GM12878 (cell line): Measurements from ENCODE around the gene NUDT14. TPM values are rescaled to one million over a fixed set of nuclear protein-coding genes. Genes with fewer than 3 reads are reported as not detected.
A peak's percentile ranks its signal among the peaks of the same experiment; 100 is the strongest.

Experiments
- ATAC-seq: fragments of 200-7000 bp; cut with Tn5 transposase; 3 replicates; pipeline ENCODE4 v1.9.1; 2020; ENCODE audit warnings: mild to moderate bottlenecking, moderate library complexity
- BruUV-seq: library from RNA; stranded (reverse); fragments of 400-500 nt; replicated peaks from 2 replicates; lab custom pipeline; 2021; lab: Mats Ljungman, UMichigan
- CTCF ChIA-PET: fragments of 300-600 bp; sonication (Branson Sonifier 250); formaldehyde crosslinking; extraction: SDS; loops from one replicate; lab custom pipeline; 2021; ENCODE audit warnings: inconsistent platforms; lab: Yijun Ruan, JAX
- POLR2A ChIA-PET: fragments of 350-600 bp; formaldehyde crosslinking; extraction: SDS; loops from one replicate; lab custom pipeline; 2021; ENCODE audit warnings: inconsistent platforms; lab: Charles Lee
- RAD21 ChIA-PET: fragments of 300-600 bp; sonication (Branson Sonifier 250); formaldehyde crosslinking; loops from one replicate; lab custom pipeline; 2023; ENCODE audit warnings: antibody characterized with exemption; ENCODE audit not compliant: unreplicated experiment; lab: Charles Lee
- SMC1A ChIA-PET: fragments of 300-600 bp; sonication (Branson Sonifier 250); formaldehyde crosslinking; loops from one replicate; lab custom pipeline; 2023; ENCODE audit not compliant: unreplicated experiment, uncharacterized antibody; lab: Charles Lee
- DNase-seq: peaks from one replicate; pipeline ENCODE4 v3.0.0-alpha.2; 2011; ENCODE audit warnings: low read depth, low spot score
- FAIRE-seq: peaks from 3 replicates; lab custom pipeline; 2011; peaks lifted over from hg19 to GRCh38; lab: Jason Lieb, UNC
- H2AFZ ChIP-seq: 2 replicates; pipeline ENCODE4 v1.6.0; 2011; ENCODE audit warnings: low read depth, low read length, control low read depth; ENCODE audit not compliant: control insufficient read depth
- H3K27ac ChIP-seq: 2 replicates; pipeline ENCODE4 v1.5.1; 2011; ENCODE audit warnings: control low read depth; ENCODE audit not compliant: control insufficient read depth, insufficient read depth
- H3K27me3 ChIP-seq, 2 experiments: replicated peaks in 1 of 2; 2 replicates each; pipeline versions ENCODE4 v1.6.0 to v1.6.1; 2011; ENCODE audit warnings: low read length in 1 of 2; ENCODE audit not compliant: control insufficient read depth in 2 of 2, insufficient read depth in 2 of 2
- H3K36me3 ChIP-seq, 2 experiments: 2 replicates each; pipeline ENCODE4 v1.5.1; 2011; ENCODE audit warnings: low read length in 1 of 2; ENCODE audit not compliant: control insufficient read depth in 2 of 2, insufficient read depth in 2 of 2
- H3K4me1 ChIP-seq: 2 replicates; pipeline ENCODE4 v1.6.1; 2011; ENCODE audit warnings: mild to moderate bottlenecking, low read length, moderate library complexity, mixed read lengths; ENCODE audit not compliant: control insufficient read depth, insufficient read depth
- H3K4me2 ChIP-seq: 2 replicates; pipeline ENCODE4 v1.6.0; 2011; ENCODE audit warnings: control low read depth; ENCODE audit not compliant: control insufficient read depth, insufficient read depth
- H3K4me3 ChIP-seq: fragments of 200-600 bp; sonication (generic); 2 replicates; pipeline ENCODE4 v1.5.1; 2016
- H3K79me2 ChIP-seq: 2 replicates; pipeline ENCODE4 v1.6.0; 2011; ENCODE audit warnings: low read length; ENCODE audit not compliant: control insufficient read depth, insufficient read depth
- H3K9ac ChIP-seq: 2 replicates; pipeline ENCODE4 v1.8.0; 2011; ENCODE audit warnings: low read length, control low read depth, mixed read lengths; ENCODE audit not compliant: control insufficient read depth, insufficient read depth
- H3K9me3 ChIP-seq: replicated peaks from 3 replicates; pipeline ENCODE4 v1.5.1; 2011; ENCODE audit warnings: mild to moderate bottlenecking, low read length; ENCODE audit not compliant: control insufficient read depth, insufficient read depth
- H4K20me1 ChIP-seq: 2 replicates; pipeline ENCODE4 v1.6.0; 2011; ENCODE audit not compliant: control insufficient read depth, insufficient read depth
- BHLHE40 ChIP-seq, 2 experiments: fragments of 450-650 bp in 1 of 2; IDR thresholded peaks; 2 replicates each; pipeline ENCODE4 v1.6.1; 2011 to 2017; ENCODE audit warnings: low read depth in 2 of 2, borderline replicate concordance in 1 of 2, improper control_type of control experiment in 1 of 2, low read length in 1 of 2, mild to moderate bottlenecking in 1 of 2
- CEBPB ChIP-seq, 2 experiments: fragments of 150-350 bp in 1 of 2; IDR thresholded peaks; 2 replicates each; pipeline ENCODE4 v1.6.1; 2012 to 2014; ENCODE audit warnings: low read depth in 2 of 2, low read length in 2 of 2, borderline replicate concordance in 1 of 2, inconsistent platforms in 1 of 2
- CREM ChIP-seq: IDR thresholded peaks from 2 replicates; pipeline ENCODE4 v1.6.1; 2014; ENCODE audit warnings: antibody characterized with exemption, low read depth
- GATAD2B ChIP-seq: fragments of 450-650 bp; conservative IDR thresholded peaks from 2 replicates; pipeline ENCODE4 v1.6.1; 2017; ENCODE audit warnings: low read depth, mild to moderate bottlenecking, moderate library complexity
- KLF5 ChIP-seq: fragments of 450-650 bp; IDR thresholded peaks from 2 replicates; pipeline ENCODE4 v1.6.1; 2014; ENCODE audit warnings: mild to moderate bottlenecking; ENCODE audit not compliant: partially characterized antibody
- MTA3 ChIP-seq: IDR thresholded peaks from 2 replicates; pipeline ENCODE4 v1.6.1; 2012; ENCODE audit warnings: low read length, inconsistent platforms, borderline replicate concordance
- MYB ChIP-seq: fragments of 150-350 bp; IDR thresholded peaks from 2 replicates; pipeline ENCODE4 v1.6.1; 2014; ENCODE audit warnings: mild to moderate bottlenecking, low read depth, low read length, borderline replicate concordance
- NR2C2 ChIP-seq: IDR thresholded peaks from 2 replicates; pipeline ENCODE4 v1.6.1; 2011; ENCODE audit warnings: borderline replicate concordance, low read depth; ENCODE audit not compliant: control insufficient read depth, insufficient read length
- POU2F2 ChIP-seq: IDR thresholded peaks from 3 replicates; pipeline ENCODE4 v1.6.1; 2011; ENCODE audit warnings: low read depth, mild to moderate bottlenecking, low read length, borderline replicate concordance
- RCOR1 ChIP-seq: conservative IDR thresholded peaks from 2 replicates; pipeline ENCODE4 v1.6.1; 2012; ENCODE audit warnings: low read depth, low read length, improper control_type of control experiment
- SPI1 ChIP-seq: IDR thresholded peaks from 2 replicates; pipeline ENCODE4 v1.6.1; 2011; ENCODE audit warnings: low read depth, mild to moderate bottlenecking, low read length, moderate library complexity, borderline replicate concordance; ENCODE audit not compliant: insufficient read depth
- SREBF1 ChIP-seq: IDR thresholded peaks from 2 replicates; pipeline ENCODE4 v1.6.1; 2012; ENCODE audit warnings: mild to moderate bottlenecking, low read length
- STAT1 ChIP-seq: fragments of 450-650 bp; conservative IDR thresholded peaks from 2 replicates; pipeline ENCODE4 v1.6.1; 2014; ENCODE audit warnings: antibody characterized with exemption, mild to moderate bottlenecking
- TCF3 ChIP-seq: IDR thresholded peaks from 2 replicates; pipeline ENCODE4 v1.6.1; 2012; ENCODE audit warnings: low read depth, mild to moderate bottlenecking, low read length, borderline replicate concordance; ENCODE audit not compliant: insufficient read depth
- ZNF207 ChIP-seq: fragments of 450-650 bp; IDR thresholded peaks from 2 replicates; pipeline ENCODE4 v1.6.1; 2014; ENCODE audit warnings: antibody characterized with exemption, mild to moderate bottlenecking, borderline replicate concordance
- ZSCAN29 ChIP-seq: fragments of 450-650 bp; IDR thresholded peaks from 2 replicates; pipeline ENCODE4 v1.6.1; 2017; ENCODE audit warnings: mild to moderate bottlenecking, moderate library complexity
- WGBS: methylation state at CpG from one replicate; pipeline ENCODE4 v1.1.6; 2016; ENCODE audit warnings: low lambda C conversion rate; ENCODE audit not compliant: insufficient replicate concordance, insufficient coverage; ENCODE audit errors: missing lambda C conversion rate; 5-methylcytosine and 5-hydroxymethylcytosine counted together
- in situ Hi-C: fragments of 300-500 bp; cut with MboI; formaldehyde crosslinking; loops from 9 replicates; pipeline ENCODE4 v1.14.3; 2018; ENCODE audit warnings: mixed read lengths
- intact Hi-C: fragments of 100-400 bp; cut with micrococcal nuclease; formaldehyde crosslinking; loops from one replicate; pipeline ENCODE4 v1.14.2; 2022; ENCODE audit not compliant: unreplicated experiment
- polyA plus RNA-seq, 11 experiments: library from polyadenylated mRNA; depleted of rRNA in 4 of 11; unstranded in 6 of 11; stranded (reverse) in 5 of 11; fragments of >200 nt; fragmentation: Nextera tagmentation in 4 of 11; fragmentation: Illumina TruSeq in 1 of 11; extraction: Ambion mirVana in 4 of 11; extraction: Trizol in 1 of 11; gene quantifications; 1 replicate in 1 of 11; 2 replicates in 10 of 11; pipeline versions ENCODE4 v1.2.1 to v1.2.3, GENCODE V29; 2011 to 2016; ENCODE audit warnings: inconsistent platforms in 2 of 11, missing spikeins in 2 of 11, low read depth in 1 of 11
- total RNA-seq, 4 experiments: library from RNA; depleted of rRNA in 3 of 4; stranded (reverse); fragments of >200 nt in 3 of 4; fragmentation: Illumina TruSeq in 1 of 4; extraction: Trizol in 1 of 4; gene quantifications; 2 replicates each; pipeline versions ENCODE4 v1.2.1 to v1.2.3, GENCODE V29; 2013 to 2021
- TF ChIP-seq, protein P1 (sequence below): IDR thresholded peaks from 2 replicates; pipeline ENCODE4 v1.6.1; 2011; ENCODE audit warnings: low read depth, low read length, improper control_type of control experiment, borderline replicate concordance
- TF ChIP-seq, protein P2 (sequence below): fragments of 450-650 bp; IDR thresholded peaks from 2 replicates; pipeline ENCODE4 v1.6.1; 2016; ENCODE audit warnings: mild to moderate bottlenecking, moderate library complexity, borderline replicate concordance
- TF ChIP-seq, protein P3 (sequence below): fragments of 450-650 bp; IDR thresholded peaks from 2 replicates; pipeline ENCODE4 v1.6.1; 2016; ENCODE audit warnings: mild to moderate bottlenecking

The NUDT14 gene
- total and polyA plus RNA-seq, 10 of the 15 experiments (the other 5 are each of a cell fraction or from before 2014, with no cell fraction given), result 0.62 to 6.8 (median 4.3) TPM; not detected in 1

DNA sequence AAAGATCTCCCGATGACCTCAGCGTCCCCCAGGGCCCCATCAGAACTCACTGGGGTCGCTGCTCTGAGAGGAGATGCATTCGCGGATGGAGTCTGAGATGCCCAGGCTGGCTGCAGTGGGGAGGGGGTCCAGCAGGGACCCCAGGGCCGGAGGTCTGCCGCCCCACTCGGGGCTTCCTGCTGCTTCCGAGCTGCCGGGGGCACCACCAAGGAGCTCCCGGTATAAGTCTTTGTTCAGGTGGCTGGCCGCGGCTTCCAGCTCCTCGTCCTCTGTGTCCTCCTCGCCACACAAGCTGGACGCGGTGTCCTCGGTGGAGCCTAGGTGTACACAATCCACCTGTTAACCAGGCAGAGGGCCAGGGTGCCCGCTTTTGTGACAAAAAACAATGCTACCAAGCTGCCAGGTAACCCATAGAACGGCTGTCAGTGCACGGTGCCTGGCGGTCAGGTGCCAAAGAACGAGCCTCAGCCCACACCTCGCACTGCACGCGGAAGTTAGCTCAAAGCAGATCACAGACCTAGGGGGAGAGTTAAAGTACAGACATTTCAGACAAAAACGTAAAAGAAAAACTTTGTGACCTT is 40.6 kb upstream of the NUDT14 start:
- no peaks in the 10 kb centered on the region for H3K79me2 ChIP-seq
- WGBS, result 94% methylated on average over 27 of the region's 27 CpGs
- H4K20me1 ChIP-seq, result no peaks in the 10 kb centered on the region
- H3K27me3 ChIP-seq, result no peaks in the 10 kb centered on the region
- no peak overlapping the region for H3K9ac ChIP-seq
- DNase-seq, result no peak
- in situ Hi-C loops (no loop called here), intact Hi-C loops (no loop called here)
- SMC1A ChIA-PET, result no interaction called here
- FAIRE-seq, result no peak
- POLR2A ChIA-PET, result no interaction called here
- no peak overlapping the region for H2AFZ ChIP-seq
- no peak overlapping the region for H3K4me3 ChIP-seq
- H3K27ac ChIP-seq, result no peak overlapping the region
- no peaks in the 10 kb centered on the region for H3K9me3 ChIP-seq
- ATAC-seq, result no peak
- H3K36me3 ChIP-seq, result peaks cover 7 to 39% of the 10 kb centered on the region in 2 experiments; a peak in 3 of 4 replicates
- RAD21 ChIA-PET, result no interaction called here
- no peaks in the 10 kb centered on the region for H3K4me1 ChIP-seq
- CTCF ChIA-PET, result no interaction called here
- H3K4me2 ChIP-seq, result no peak overlapping the region
- TSS peak; percentile 42 for BruUV-seq
- TF ChIP-seq KLF5, result no peak
- TF ChIP-seq BHLHE40 (IDR thresholded peaks at IDR 0.05; ENCODE audit: borderline replicate concordance in 1 of 2, low read depth in 2 of 2, low read length in 1 of 2), result no peak
- no peak for TF ChIP-seq POU2F2
- TF ChIP-seq, protein P1, sequence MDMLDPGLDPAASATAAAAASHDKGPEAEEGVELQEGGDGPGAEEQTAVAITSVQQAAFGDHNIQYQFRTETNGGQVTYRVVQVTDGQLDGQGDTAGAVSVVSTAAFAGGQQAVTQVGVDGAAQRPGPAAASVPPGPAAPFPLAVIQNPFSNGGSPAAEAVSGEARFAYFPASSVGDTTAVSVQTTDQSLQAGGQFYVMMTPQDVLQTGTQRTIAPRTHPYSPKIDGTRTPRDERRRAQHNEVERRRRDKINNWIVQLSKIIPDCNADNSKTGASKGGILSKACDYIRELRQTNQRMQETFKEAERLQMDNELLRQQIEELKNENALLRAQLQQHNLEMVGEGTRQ, result no peak
- no peak for TF ChIP-seq SPI1
- TF ChIP-seq TCF3, result no peak
- no peak for TF ChIP-seq GATAD2B
- no peak for TF ChIP-seq CEBPB (IDR thresholded peaks at IDR 0.05; ENCODE audit: borderline replicate concordance in 1 of 2, low read depth in 2 of 2, low read length in 2 of 2)
- no peak for TF ChIP-seq CREM
- no peak for TF ChIP-seq RCOR1
- no peak for TF ChIP-seq ZNF207
- TF ChIP-seq MTA3, result no peak
- TF ChIP-seq, protein P2, sequence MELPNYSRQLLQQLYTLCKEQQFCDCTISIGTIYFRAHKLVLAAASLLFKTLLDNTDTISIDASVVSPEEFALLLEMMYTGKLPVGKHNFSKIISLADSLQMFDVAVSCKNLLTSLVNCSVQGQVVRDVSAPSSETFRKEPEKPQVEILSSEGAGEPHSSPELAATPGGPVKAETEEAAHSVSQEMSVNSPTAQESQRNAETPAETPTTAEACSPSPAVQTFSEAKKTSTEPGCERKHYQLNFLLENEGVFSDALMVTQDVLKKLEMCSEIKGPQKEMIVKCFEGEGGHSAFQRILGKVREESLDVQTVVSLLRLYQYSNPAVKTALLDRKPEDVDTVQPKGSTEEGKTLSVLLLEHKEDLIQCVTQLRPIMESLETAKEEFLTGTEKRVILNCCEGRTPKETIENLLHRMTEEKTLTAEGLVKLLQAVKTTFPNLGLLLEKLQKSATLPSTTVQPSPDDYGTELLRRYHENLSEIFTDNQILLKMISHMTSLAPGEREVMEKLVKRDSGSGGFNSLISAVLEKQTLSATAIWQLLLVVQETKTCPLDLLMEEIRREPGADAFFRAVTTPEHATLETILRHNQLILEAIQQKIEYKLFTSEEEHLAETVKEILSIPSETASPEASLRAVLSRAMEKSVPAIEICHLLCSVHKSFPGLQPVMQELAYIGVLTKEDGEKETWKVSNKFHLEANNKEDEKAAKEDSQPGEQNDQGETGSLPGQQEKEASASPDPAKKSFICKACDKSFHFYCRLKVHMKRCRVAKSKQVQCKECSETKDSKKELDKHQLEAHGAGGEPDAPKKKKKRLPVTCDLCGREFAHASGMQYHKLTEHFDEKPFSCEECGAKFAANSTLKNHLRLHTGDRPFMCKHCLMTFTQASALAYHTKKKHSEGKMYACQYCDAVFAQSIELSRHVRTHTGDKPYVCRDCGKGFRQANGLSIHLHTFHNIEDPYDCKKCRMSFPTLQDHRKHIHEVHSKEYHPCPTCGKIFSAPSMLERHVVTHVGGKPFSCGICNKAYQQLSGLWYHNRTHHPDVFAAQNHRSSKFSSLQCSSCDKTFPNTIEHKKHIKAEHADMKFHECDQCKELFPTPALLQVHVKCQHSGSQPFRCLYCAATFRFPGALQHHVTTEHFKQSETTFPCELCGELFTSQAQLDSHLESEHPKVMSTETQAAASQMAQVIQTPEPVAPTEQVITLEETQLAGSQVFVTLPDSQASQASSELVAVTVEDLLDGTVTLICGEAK, result no peak
- TF ChIP-seq, protein P3, sequence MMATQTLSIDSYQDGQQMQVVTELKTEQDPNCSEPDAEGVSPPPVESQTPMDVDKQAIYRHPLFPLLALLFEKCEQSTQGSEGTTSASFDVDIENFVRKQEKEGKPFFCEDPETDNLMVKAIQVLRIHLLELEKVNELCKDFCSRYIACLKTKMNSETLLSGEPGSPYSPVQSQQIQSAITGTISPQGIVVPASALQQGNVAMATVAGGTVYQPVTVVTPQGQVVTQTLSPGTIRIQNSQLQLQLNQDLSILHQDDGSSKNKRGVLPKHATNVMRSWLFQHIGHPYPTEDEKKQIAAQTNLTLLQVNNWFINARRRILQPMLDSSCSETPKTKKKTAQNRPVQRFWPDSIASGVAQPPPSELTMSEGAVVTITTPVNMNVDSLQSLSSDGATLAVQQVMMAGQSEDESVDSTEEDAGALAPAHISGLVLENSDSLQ, result no peak
- TF ChIP-seq MYB, result no peak
- TF ChIP-seq ZSCAN29, result no peak
- no peak for TF ChIP-seq NR2C2
- TF ChIP-seq SREBF1, result no peak
- TF ChIP-seq STAT1, result no peak
